HG03432 (cell line): ENCODE data around the gene CTAGE1.
"Not testable (repeated sequence)": the region's sequence is repeated elsewhere in the genome, so short reads cannot be mapped to it uniquely, and the experiment has no call there.

Experiments
- ATAC-seq: cut with Tn5 transposase; IDR thresholded peaks from one replicate; pipeline ENCODE4 v1.9.1; 2021; ENCODE audit warnings: mild to moderate bottlenecking, moderate library complexity; ENCODE audit not compliant: unreplicated experiment

Gene CTAGE1

DNA sequence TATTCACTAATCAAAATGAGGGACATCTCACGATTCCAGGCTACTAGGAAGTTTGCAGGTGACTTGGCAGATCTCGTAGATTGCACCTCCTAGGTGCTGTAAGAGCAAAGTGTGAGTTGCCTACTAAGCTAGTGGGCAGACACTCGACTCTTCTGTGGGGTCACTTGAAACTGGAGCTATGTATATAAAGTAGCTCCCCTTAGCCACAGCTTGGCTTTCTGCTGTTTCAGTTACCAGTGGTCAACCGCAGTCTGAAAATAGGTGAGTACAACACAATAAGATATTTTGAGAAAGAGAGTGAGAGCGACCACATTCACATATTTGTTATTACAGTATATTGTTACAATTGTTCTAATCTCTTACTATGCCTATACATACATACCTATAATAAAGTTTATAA lies 23.3 kb downstream of the CTAGE1 start:
- ATAC-seq = no peak

DNA sequence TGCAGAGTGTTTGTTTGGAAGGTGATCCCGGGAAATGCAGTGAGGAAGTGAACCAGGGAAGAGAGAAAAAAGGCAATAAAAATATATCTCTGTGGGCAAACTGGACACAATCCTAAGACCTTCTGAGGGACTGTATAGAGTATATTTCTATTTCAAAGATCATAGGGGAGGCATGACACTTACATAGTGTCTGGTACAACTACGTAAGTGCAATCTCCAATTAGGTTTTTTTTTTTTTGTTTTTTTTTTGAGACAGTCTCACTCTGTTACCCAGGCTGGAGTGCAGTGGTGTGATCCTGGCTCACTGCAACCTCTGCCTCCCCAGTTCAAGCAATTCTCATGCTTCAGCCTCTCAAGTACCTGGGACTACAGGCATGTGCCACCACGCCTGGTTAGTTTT lies 24.6 kb downstream of the CTAGE1 start:
- not testable (repeated sequence) for ATAC-seq

DNA sequence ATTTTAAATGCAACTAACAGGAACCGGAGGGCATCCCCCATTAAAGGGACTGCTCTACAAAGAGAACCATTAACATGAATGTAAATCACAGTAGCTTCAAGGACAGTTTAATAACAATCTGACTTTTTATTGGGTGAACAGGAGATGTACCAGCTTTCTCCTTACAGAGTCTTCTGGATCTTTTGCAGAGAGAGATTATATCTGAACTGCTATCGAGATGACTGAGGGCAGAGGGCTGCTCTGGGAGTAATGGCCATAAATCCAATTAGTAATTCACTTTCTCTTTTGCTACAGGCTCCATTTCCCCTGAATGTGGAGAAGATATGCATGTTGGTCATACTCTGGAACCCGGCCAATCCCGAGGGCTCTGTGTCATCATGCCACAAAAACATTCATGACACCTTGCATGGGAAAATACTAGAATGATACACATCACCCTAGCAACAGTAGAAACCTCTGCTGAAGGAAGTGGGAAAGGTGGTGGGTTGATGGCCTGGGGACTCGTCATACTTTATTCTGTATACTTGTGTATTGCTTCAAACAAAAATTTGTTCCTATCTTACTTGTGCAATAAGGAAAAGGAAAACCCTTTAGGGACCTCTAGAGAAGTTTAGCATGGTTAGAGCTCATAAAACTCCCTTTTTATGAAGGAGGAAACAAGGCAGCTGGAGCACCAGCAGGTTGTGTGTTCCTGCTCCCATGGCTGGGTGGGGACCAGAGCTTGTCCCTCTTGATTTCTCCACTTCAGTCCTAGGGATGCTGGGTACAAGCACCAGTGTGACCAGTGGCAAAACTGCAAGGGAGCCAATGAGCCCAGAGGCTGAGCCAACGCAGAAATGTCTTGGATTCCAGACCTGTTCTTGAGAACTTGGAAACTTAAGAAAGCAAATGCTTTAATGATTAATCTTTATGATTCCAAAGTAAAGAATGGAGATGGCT lies 26.0 kb downstream of the CTAGE1 start:
- no peak for ATAC-seq

GRCh38 chr18:22387787-22388186 lies 29.9 kb downstream of the CTAGE1 start:
- ATAC-seq = no peak

DNA sequence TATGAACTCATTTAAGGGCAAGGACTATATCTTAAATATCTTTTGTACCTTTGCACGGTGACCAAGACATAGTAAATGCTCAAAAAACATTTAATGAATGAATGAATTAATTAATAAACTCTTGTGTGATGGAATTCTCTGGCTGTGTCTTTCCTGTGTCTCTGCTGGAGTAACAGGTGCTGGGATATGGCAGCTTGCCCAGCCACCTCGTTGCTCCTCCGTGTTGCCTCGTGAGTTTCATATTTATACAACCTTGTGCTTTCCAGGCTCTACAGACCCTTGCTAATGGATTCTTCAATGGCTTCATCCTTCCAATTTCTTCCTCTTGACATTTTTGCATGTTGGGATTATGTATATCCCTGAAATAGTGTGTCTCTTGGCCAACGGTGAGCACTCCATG lies 30.4 kb downstream of the CTAGE1 start:
- ATAC-seq = no peak

DNA sequence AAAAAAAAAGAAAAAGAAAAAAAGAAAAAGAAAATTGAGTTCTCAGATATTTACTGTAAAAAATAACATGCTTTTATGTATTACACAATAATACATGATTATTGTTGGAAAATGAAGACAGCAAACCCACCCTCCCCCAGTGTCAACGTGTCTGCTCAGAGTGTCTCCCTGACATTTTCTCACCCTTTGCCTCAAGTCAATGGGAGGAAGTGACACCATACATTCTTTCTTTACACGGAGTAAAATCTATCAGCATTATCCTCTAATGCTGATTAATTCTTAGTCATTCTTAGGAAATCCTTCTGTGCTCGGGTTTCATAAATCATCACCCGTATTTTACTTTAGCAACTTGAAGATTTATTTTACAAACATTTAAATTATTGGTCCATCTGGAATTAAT lies 32.0 kb downstream of the CTAGE1 start:
- ATAC-seq = no peak

- no peak for ATAC-seq
Measured at GRCh38 chr18:22378672-22379282, 38.9 kb downstream of the CTAGE1 start.

GRCh38 chr18:22377769-22378168 lies 39.9 kb downstream of the CTAGE1 start:
- no peak for ATAC-seq

DNA sequence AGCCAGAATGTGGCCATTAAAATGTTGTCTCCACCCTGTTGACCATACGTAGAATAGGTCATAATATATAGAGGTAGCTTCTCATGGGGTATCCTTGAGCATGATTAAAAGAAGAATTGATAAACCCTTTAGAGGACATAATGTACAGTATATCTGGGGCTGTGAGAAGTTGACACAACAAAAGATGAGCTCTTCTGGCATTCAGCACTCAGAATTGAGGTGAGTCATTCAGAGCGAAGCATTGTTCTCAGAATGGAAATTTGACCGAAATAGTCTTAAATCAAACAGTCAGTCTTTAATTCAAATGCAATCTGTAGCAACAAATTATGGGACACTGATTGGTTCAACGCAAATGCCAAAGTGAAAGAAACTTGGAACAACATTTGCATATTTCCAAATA lies 47.3 kb downstream of the CTAGE1 start:
- ATAC-seq = no peak

GRCh38 chr18:22368021-22368420 lies 49.7 kb downstream of the CTAGE1 start:
- ATAC-seq = no peak

DNA sequence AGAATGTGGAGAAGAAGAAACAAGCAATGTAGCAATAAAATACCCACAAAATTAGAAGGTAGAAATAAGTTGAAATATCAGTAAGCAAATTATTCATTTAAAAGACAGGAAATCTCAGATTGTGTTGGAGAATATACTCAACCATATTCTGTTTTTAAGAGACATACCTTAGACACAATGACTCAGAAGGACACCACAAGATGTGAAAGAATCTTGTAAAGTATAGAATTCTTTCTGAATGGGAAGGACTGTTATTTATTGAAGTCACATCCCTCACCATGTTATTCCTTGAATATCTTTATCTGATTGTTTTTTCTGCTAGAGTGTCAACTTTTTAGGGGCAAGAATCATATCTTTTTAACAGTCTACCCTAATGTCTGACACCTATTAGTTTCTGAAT lies 50.4 kb downstream of the CTAGE1 start:
- ATAC-seq = no peak

DNA sequence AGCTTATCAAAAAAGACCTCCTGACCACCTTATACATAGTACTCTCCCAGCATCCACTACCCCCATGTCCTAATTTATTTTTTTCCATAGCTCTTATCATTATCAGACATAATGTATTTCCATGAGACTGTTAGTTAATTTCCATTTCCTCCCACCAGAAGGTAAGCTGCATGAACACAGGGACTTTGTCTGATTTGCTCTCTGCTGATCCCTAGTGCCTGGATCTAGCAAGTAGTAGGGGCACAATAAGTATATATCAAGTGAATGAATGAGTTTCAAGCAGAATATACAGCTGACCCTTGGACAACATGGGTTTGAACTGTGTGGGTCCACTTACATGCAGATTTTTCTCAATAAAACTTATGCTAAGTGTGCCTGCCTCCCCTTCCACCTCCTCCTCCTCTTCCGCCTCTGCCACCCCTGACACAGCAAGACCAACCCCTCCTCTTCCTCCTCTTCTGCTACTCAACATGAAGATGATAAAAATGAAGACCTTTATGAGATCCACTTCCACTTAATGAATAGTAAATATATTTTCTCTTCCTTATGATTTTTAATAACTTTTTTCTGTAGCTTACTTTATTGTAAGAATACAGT lies 53.8 kb downstream of the CTAGE1 start:
- ATAC-seq = no peak
